HCT116 (cell line): ENCODE data around the gene GPS1. TPM values are rescaled to one million over a fixed set of nuclear protein-coding genes. Genes with fewer than 3 reads are reported as not detected.
A peak's percentile ranks its signal among the peaks of the same experiment; 100 is the strongest.

Source experiments
- ATAC-seq: fragments of 200-7000 bp; cut with Tn5 transposase; 2 replicates; pipeline ENCODE4 v1.9.1; 2020; ENCODE audit warnings: mild to moderate bottlenecking, moderate library complexity
- BruUV-seq: library from RNA; stranded (reverse); fragments of 400-500 nt; replicated peaks from 2 replicates; lab custom pipeline; 2021; lab: Mats Ljungman, UMichigan
- CTCF ChIA-PET: fragments of 300-600 bp; sonication (Branson Sonifier 250); formaldehyde crosslinking; loops from one replicate; lab custom pipeline; 2021; ENCODE audit warnings: antibody characterized with exemption; lab: Charles Lee
- POLR2A ChIA-PET: fragments of 300-600, 350-600 bp; sonication (Branson Sonifier 250); formaldehyde crosslinking; loops from one replicate; lab custom pipeline; 2021; ENCODE audit warnings: antibody characterized with exemption; lab: Charles Lee
- RAD21 ChIA-PET, 2 experiments: fragments of 300-600 bp; sonication (Branson Sonifier 250); formaldehyde crosslinking; loops; one replicate each; lab custom pipeline; 2023; ENCODE audit warnings: low total read pairs in 2 of 2; ENCODE audit not compliant: uncharacterized antibody in 2 of 2, unreplicated experiment in 2 of 2, low non-redundant PET in 1 of 2; lab: Charles Lee
- DNase-seq: peaks from one replicate; pipeline ENCODE4 v3.0.0-alpha.2; 2010; ENCODE audit warnings: low read depth, low spot score
- H2AFZ ChIP-seq: fragments of 200-600 bp; shearing (Covaris generic), sonication (generic); 2 replicates; pipeline ENCODE4 v1.6.1; 2017; ENCODE audit warnings: low read depth, mixed run types, mixed read lengths, antibody characterized with exemption, low read length; ENCODE audit not compliant: poor library complexity, severe bottlenecking
- H3K27ac ChIP-seq: 2 replicates; pipeline ENCODE4 v1.5.1; 2012; ENCODE audit warnings: low read depth, low read length
- H3K27me3 ChIP-seq: fragments of 200-600 bp; sonication (generic); 2 replicates; pipeline ENCODE4 v1.6.1; 2016; ENCODE audit warnings: mixed run types, low read length, mixed read lengths; ENCODE audit not compliant: insufficient read depth
- H3K36me3 ChIP-seq, 2 experiments: fragments of 200-500 bp in 1 of 2; fragments of 200-600 bp in 1 of 2; sonication (Bioruptor generic) in 1 of 2; sonication (generic) in 1 of 2; 2 replicates each; pipeline versions ENCODE4 v1.5.1 to v1.6.1; 2014 to 2016; ENCODE audit warnings: low read length in 2 of 2, inconsistent platforms in 1 of 2, mixed read lengths in 1 of 2, mixed run types in 1 of 2; ENCODE audit not compliant: insufficient read depth in 2 of 2, control insufficient read depth in 1 of 2
- H3K4me1 ChIP-seq, 2 experiments: fragments of 200-600 bp in 1 of 2; sonication (generic) in 1 of 2; 2 replicates each; pipeline versions ENCODE4 v1.5.1 to v1.6.1; 2012 to 2017; ENCODE audit warnings: low read length in 2 of 2, inconsistent platforms in 1 of 2, mild to moderate bottlenecking in 1 of 2, mixed read lengths in 1 of 2, mixed run types in 1 of 2, moderate library complexity in 1 of 2; ENCODE audit not compliant: insufficient read depth in 2 of 2, control insufficient read depth in 1 of 2
- H3K4me2 ChIP-seq: fragments of 200-600 bp; sonication (generic); 2 replicates; pipeline ENCODE4 v1.6.1; 2017; ENCODE audit warnings: mixed run types, low read length, mixed read lengths
- H3K4me3 ChIP-seq, 2 experiments: fragments of 200-600 bp in 1 of 2; sonication (generic) in 1 of 2; replicated peaks in 1 of 2; 2 replicates each; pipeline ENCODE4 v1.5.1; 2011 to 2016; ENCODE audit warnings: low read length in 2 of 2, control low read depth in 1 of 2, low read depth in 1 of 2, mild to moderate bottlenecking in 1 of 2, mixed read lengths in 1 of 2, mixed run types in 1 of 2
- H3K79me2 ChIP-seq: fragments of 200-600 bp; sonication (generic); 2 replicates; pipeline ENCODE4 v1.6.1; 2017; ENCODE audit warnings: mild to moderate bottlenecking, mixed run types, low read length, moderate library complexity, mixed read lengths; ENCODE audit not compliant: insufficient read depth
- H3K9ac ChIP-seq: fragments of 200-600 bp; sonication (generic); 2 replicates; pipeline ENCODE4 v1.6.1; 2016; ENCODE audit warnings: low read length, mixed read lengths
- H3K9me2 ChIP-seq: fragments of 200-600 bp; sonication (generic), shearing (Covaris generic); 2 replicates; pipeline ENCODE4 v1.6.1; 2017; ENCODE audit warnings: mixed run types, mild to moderate bottlenecking, moderate library complexity; ENCODE audit not compliant: insufficient read depth
- H3K9me3 ChIP-seq, 2 experiments: fragments of 200-500 bp in 1 of 2; fragments of 200-600 bp in 1 of 2; sonication (Bioruptor generic) in 1 of 2; sonication (generic) in 1 of 2; 2 replicates each; pipeline ENCODE4 v1.6.1; 2014 to 2017; ENCODE audit warnings: low read length in 2 of 2, mixed read lengths in 2 of 2, inconsistent platforms in 1 of 2, low read depth in 1 of 2, mild to moderate bottlenecking in 1 of 2, mixed run types in 1 of 2, moderate library complexity in 1 of 2; ENCODE audit not compliant: control insufficient read depth in 1 of 2, insufficient read depth in 1 of 2
- H4K20me1 ChIP-seq: fragments of 200-600 bp; sonication (generic), shearing (Covaris generic); 2 replicates; pipeline ENCODE4 v1.6.1; 2017; ENCODE audit warnings: mixed run types, mild to moderate bottlenecking, moderate library complexity; ENCODE audit not compliant: insufficient read depth
- CBX3 ChIP-seq: IDR thresholded peaks from 2 replicates; pipeline ENCODE4 v1.6.1; 2012; ENCODE audit warnings: low read depth
- ELF1 ChIP-seq: IDR thresholded peaks from 2 replicates; pipeline ENCODE4 v1.6.1; 2012; ENCODE audit warnings: low read depth, borderline replicate concordance
- EZH2phosphoT487 ChIP-seq: fragments of 200-600 bp; IDR thresholded peaks from 2 replicates; pipeline ENCODE4 v1.6.1; 2018; ENCODE audit warnings: antibody characterized with exemption, borderline replicate concordance
- POLR2A ChIP-seq: IDR thresholded peaks from 2 replicates; pipeline ENCODE4 v1.7.0; 2011; ENCODE audit warnings: borderline replicate concordance; ENCODE audit not compliant: insufficient read depth, insufficient read length; ENCODE audit errors: extremely low read depth
- POLR2AphosphoS5 ChIP-seq: IDR thresholded peaks from 2 replicates; pipeline ENCODE4 v1.6.1; 2011; ENCODE audit warnings: mild to moderate bottlenecking, low read depth, low read length, moderate library complexity
- SIN3A ChIP-seq: IDR thresholded peaks from 2 replicates; pipeline ENCODE4 v1.6.1; 2012; ENCODE audit warnings: low read depth
- SP1 ChIP-seq: IDR thresholded peaks from 2 replicates; pipeline ENCODE4 v1.6.1; 2012; ENCODE audit warnings: low read depth
- SRF ChIP-seq: IDR thresholded peaks from 2 replicates; pipeline ENCODE4 v1.6.1; 2012; ENCODE audit warnings: low read depth
- ZFX ChIP-seq: fragments of 450-650 bp; IDR thresholded peaks from 2 replicates; pipeline ENCODE4 v1.6.1; 2017
- ZNF274 ChIP-seq: fragments of 200-500 bp; sonication (Bioruptor generic); IDR thresholded peaks from 2 replicates; pipeline ENCODE4 v1.6.1; 2014; ENCODE audit warnings: mild to moderate bottlenecking, low read depth, low read length, inconsistent platforms
- intact Hi-C: fragments of 100-400 bp; cut with micrococcal nuclease; formaldehyde crosslinking; loops from 2 replicates; pipeline ENCODE4 v1.10.0; 2022
- total RNA-seq: library from RNA; stranded (reverse); gene quantifications from one replicate; pipeline ENCODE4 v1.2.1, GENCODE V29; 2021; ENCODE audit not compliant: unreplicated experiment
- TF ChIP-seq, protein P1 (sequence below): IDR thresholded peaks from 2 replicates; pipeline ENCODE4 v1.6.1; 2012; ENCODE audit warnings: low read depth
- TF ChIP-seq, protein P2 (sequence below): IDR thresholded peaks from 2 replicates; pipeline ENCODE4 v1.6.1; 2012
- TF ChIP-seq, protein P3 (sequence below): IDR thresholded peaks from 2 replicates; pipeline ENCODE4 v1.6.1; 2012
- TF ChIP-seq, protein P4 (sequence below), 3 experiments: fragments of 200-600 bp in 1 of 3; sonication (generic) in 1 of 3; IDR thresholded peaks in 2 of 3; conservative IDR thresholded peaks in 1 of 3; 2 replicates each; pipeline ENCODE4 v1.5.1; 2012 to 2017; ENCODE audit warnings: low read depth in 2 of 3, low read length in 2 of 3, antibody characterized with exemption in 1 of 3, borderline replicate concordance in 1 of 3, control low read depth in 1 of 3, mild to moderate bottlenecking in 1 of 3, mixed read lengths in 1 of 3, mixed run types in 1 of 3, moderate library complexity in 1 of 3; ENCODE audit not compliant: insufficient read depth in 1 of 3

Gene GPS1
- total RNA-seq, 1 experiment from 2014 or later = 205 TPM

DNA sequence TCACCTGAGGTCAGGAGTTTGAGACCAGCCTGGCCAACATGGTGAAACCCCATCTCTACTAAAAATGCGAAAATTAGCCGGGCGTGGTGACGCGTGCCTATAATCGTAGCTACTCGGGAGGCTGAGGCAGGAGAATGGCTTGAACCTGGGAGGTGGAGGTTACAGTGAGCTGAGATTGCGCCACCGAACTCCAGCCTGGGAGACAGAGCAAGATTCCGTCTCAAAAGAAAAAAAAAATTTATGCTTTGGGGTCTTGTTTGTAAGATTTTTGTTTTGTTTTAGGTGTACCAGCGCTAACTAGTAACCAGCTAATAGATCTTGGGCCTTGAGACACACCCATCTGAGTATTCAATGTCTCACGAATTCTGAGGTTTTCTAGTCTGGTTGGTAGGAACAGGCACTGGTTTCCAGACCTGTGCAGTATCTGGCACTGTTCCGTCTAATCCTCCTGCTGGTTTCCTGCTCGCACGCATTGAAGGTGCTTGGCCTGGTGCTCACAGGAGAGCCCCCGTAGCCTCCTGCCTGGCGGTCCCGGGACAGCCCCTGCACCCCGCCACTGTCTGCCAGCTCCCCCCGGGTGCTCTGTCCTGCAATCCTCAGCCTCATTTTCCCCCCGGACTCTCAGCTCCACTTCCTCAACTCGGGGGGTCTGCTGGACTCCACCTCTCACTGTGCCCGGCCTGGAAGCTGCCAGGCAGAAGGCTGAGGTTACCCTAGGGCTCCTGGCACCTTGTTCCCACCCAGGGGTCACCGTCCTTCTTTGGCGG, 24.5 kb downstream of the GPS1 start:
- Histone ChIP-seq H2AFZ (no peak overlapping the region), H3K79me2 (no peaks in the 10 kb centered on the region), H3K9me2 (no peaks in the 10 kb centered on the region), H3K9ac (no peak overlapping the region), H3K36me3 (peaks cover 21 to 25% of the 10 kb centered on the region in 2 experiments; a peak in 3 of 4 replicates), H3K27me3 (no peaks in the 10 kb centered on the region), H4K20me1 (peaks cover 9% of the 10 kb centered on the region; the same call in 1 of the 2 replicates), H3K27ac (0 out of 2 replicates have a peak overlapping the region, but pooled peaks have one; percentile 5), H3K4me1 (no peaks in the 10 kb centered on the region), H3K4me3 (no peak overlapping the region), H3K4me2 (no peak overlapping the region), H3K9me3 (no peaks in the 10 kb centered on the region)
- intact Hi-C loops = no loop called here
- RAD21 ChIA-PET = interaction anchor here in 1 of 2 experiments (0.5 kb wide), 1 partner anchor 28 kb away, joined by 3 read pairs; no protein-coding TSS in a partner anchor
- DNase-seq (no peak), ATAC-seq (no peak)
- POLR2A ChIA-PET = interaction anchor here (1.9 kb wide), 1 partner anchor 22 kb away, joined by 5 read pairs; the partner anchor contains the start of gene FASN
- BruUV-seq = no TSS peak
- CTCF ChIA-PET = interaction anchor here (2.0 kb wide), 1 partner anchor 46 kb away, joined by 5 read pairs; no protein-coding TSS in a partner anchor
- TF ChIP-seq, protein P1, sequence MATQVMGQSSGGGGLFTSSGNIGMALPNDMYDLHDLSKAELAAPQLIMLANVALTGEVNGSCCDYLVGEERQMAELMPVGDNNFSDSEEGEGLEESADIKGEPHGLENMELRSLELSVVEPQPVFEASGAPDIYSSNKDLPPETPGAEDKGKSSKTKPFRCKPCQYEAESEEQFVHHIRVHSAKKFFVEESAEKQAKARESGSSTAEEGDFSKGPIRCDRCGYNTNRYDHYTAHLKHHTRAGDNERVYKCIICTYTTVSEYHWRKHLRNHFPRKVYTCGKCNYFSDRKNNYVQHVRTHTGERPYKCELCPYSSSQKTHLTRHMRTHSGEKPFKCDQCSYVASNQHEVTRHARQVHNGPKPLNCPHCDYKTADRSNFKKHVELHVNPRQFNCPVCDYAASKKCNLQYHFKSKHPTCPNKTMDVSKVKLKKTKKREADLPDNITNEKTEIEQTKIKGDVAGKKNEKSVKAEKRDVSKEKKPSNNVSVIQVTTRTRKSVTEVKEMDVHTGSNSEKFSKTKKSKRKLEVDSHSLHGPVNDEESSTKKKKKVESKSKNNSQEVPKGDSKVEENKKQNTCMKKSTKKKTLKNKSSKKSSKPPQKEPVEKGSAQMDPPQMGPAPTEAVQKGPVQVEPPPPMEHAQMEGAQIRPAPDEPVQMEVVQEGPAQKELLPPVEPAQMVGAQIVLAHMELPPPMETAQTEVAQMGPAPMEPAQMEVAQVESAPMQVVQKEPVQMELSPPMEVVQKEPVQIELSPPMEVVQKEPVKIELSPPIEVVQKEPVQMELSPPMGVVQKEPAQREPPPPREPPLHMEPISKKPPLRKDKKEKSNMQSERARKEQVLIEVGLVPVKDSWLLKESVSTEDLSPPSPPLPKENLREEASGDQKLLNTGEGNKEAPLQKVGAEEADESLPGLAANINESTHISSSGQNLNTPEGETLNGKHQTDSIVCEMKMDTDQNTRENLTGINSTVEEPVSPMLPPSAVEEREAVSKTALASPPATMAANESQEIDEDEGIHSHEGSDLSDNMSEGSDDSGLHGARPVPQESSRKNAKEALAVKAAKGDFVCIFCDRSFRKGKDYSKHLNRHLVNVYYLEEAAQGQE = no peak
- TF ChIP-seq ZFX (no peak), ELF1 (no peak), POLR2A (no peak), CBX3 (no peak), SIN3A (no peak), SP1 (no peak), POLR2AphosphoS5 (no peak; the same call in 1 of the 2 replicates), ZNF274 (no peak), EZH2phosphoT487 (no peak), SRF (no peak)
- TF ChIP-seq, protein P2, sequence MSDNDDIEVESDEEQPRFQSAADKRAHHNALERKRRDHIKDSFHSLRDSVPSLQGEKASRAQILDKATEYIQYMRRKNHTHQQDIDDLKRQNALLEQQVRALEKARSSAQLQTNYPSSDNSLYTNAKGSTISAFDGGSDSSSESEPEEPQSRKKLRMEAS = no peak
- TF ChIP-seq, protein P3, sequence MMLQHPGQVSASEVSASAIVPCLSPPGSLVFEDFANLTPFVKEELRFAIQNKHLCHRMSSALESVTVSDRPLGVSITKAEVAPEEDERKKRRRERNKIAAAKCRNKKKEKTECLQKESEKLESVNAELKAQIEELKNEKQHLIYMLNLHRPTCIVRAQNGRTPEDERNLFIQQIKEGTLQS = no peak
- TF ChIP-seq, protein P4, sequence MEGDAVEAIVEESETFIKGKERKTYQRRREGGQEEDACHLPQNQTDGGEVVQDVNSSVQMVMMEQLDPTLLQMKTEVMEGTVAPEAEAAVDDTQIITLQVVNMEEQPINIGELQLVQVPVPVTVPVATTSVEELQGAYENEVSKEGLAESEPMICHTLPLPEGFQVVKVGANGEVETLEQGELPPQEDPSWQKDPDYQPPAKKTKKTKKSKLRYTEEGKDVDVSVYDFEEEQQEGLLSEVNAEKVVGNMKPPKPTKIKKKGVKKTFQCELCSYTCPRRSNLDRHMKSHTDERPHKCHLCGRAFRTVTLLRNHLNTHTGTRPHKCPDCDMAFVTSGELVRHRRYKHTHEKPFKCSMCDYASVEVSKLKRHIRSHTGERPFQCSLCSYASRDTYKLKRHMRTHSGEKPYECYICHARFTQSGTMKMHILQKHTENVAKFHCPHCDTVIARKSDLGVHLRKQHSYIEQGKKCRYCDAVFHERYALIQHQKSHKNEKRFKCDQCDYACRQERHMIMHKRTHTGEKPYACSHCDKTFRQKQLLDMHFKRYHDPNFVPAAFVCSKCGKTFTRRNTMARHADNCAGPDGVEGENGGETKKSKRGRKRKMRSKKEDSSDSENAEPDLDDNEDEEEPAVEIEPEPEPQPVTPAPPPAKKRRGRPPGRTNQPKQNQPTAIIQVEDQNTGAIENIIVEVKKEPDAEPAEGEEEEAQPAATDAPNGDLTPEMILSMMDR (IDR thresholded peaks at IDR 0.05 in 2 of 3, conservative IDR thresholded peaks at IDR 0.05 in 1 of 3; ENCODE audit: borderline replicate concordance in 1 of 3, insufficient read depth in 1 of 3, low read depth in 2 of 3, low read length in 2 of 3) = no peak
